Peyer's patch (tissue), 4 donors: ENCODE results near the gene CT45A9.
"Not testable (repeated sequence)": the region's sequence is repeated elsewhere in the genome, so short reads cannot be mapped to it uniquely, and the experiment has no call there.

Experiments
- POLR2A ChIP-seq, 2 donors: fragments of 450-650 bp; IDR thresholded peaks; one replicate each; pipeline ENCODE4 v1.5.1; 2017; ENCODE audit warnings: antibody characterized with exemption in 2 of 2, mild to moderate bottlenecking in 2 of 2, moderate library complexity in 2 of 2
- TF ChIP-seq, protein P1 (sequence below), 6 experiments: fragments of 450-650 bp in 4 of 6; fragments of 200-600 bp in 2 of 6; sonication (generic) in 1 of 6; IDR thresholded peaks; one replicate each; pipeline ENCODE4 v1.5.1; 2017 to 2019; ENCODE audit warnings: antibody characterized with exemption in 6 of 6, mild to moderate bottlenecking in 3 of 6, moderate library complexity in 1 of 6

DNA sequence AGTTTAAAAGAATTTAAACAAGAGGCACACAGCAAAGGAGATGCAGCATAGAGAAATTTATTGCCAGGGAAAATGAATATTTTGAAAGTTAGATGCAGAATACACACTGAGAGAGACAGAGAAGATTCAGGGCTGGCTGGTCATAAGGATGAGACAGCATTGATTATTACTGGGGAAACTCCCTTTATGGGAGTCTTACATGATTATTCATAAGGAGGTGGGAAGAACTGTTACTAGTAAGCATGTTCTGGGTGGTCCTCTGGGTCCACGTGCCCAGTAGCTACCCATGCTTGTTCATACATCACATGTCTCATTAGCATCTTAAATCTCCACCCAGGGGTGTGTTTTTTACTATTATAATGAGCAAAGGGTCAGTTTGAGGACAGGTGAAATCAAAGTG lies 48.9 kb upstream of the CT45A9 start:
- TF ChIP-seq, protein P1, sequence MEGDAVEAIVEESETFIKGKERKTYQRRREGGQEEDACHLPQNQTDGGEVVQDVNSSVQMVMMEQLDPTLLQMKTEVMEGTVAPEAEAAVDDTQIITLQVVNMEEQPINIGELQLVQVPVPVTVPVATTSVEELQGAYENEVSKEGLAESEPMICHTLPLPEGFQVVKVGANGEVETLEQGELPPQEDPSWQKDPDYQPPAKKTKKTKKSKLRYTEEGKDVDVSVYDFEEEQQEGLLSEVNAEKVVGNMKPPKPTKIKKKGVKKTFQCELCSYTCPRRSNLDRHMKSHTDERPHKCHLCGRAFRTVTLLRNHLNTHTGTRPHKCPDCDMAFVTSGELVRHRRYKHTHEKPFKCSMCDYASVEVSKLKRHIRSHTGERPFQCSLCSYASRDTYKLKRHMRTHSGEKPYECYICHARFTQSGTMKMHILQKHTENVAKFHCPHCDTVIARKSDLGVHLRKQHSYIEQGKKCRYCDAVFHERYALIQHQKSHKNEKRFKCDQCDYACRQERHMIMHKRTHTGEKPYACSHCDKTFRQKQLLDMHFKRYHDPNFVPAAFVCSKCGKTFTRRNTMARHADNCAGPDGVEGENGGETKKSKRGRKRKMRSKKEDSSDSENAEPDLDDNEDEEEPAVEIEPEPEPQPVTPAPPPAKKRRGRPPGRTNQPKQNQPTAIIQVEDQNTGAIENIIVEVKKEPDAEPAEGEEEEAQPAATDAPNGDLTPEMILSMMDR (IDR thresholded peaks at IDR 0.05): not testable (repeated sequence)
- not testable (repeated sequence) for TF ChIP-seq POLR2A (IDR thresholded peaks at IDR 0.05)
